COR-L47 (cell line): ENCODE measurements around the gene SIRT6.
"Not testable (repeated sequence)": the region's sequence is repeated elsewhere in the genome, so short reads cannot be mapped to it uniquely, and the experiment has no call there.

ENCODE experiments used
- DNase-seq: peaks from one replicate; lab custom pipeline; 2025; lab: John Stamatoyannopoulos, UW

Gene SIRT6

DNA sequence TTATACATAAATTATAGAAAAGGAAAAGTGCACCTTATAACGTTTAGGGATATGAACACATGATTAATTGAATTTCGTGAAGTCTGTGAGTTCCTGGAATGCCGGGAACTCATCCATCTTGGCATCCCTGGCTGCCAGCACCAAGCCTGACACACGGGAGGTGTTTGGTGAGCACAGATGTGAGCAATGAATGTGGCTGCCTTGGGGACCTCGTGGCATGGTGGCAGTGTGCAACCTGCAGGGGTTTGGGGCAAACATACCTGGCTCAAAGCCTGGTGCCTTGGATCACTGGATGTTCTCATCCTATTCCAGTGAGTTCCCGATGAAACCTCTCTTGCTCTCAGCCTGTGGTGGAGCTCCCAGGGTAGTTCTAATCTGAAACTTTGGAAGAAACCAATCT, 48.0 kb downstream of the SIRT6 start:
- DNase-seq = no peak

DNA sequence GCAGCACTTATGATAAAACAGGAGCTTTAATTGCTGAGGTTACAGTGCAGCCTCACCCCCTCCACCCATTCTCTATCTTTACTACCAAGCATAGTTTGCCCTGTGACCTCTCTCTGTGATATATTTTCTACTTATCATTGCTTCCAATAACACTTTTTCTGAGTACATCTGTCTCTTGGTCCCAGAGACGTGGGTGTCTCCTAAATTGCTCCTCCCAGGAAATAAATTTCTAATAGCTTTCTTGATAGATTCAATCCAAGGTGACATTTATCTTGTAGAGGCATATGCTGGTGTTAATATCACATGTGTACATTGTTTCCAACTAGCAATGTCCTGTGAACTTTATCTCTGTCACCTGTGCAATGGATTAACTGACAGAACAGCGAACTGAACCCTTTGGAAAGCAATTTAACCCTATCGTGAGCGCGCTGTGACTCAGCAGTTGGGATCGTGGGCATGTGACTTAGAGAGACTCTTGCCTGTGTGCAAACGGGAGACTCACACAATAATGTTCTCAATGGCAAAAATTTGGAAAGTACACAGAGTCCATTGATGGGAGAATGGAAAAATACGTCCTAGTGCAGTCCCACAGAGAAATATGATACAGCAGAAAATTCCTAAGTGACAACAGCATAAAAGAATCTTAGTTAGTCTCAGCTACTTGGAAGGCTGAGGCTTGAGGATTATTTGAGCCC, 51.5 kb downstream of the SIRT6 start:
- DNase-seq = no peak

DNA sequence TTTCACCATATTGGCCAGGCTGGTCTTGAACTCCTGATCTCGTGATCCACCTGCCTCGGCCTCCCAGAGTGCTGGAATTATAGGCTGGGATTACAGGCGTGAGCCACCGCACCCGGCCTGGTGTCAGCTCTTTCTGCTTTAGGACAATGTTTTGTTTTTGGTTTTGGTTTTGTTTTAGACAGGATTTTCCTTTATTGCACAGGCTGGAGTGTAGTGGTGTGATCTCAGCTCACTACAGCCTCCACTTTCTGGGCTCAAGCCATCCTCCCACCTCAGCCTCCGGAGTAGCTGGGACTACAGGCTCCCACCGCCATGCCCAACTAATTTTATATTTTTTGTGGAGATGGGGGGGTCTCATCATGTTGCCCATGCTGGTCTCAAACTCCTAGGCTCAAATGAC, 53.3 kb downstream of the SIRT6 start:
- DNase-seq = not testable (repeated sequence)

GRCh38 chr19:4127322-4127721, 55.0 kb downstream of the SIRT6 start:
- not testable (repeated sequence) for DNase-seq

DNA sequence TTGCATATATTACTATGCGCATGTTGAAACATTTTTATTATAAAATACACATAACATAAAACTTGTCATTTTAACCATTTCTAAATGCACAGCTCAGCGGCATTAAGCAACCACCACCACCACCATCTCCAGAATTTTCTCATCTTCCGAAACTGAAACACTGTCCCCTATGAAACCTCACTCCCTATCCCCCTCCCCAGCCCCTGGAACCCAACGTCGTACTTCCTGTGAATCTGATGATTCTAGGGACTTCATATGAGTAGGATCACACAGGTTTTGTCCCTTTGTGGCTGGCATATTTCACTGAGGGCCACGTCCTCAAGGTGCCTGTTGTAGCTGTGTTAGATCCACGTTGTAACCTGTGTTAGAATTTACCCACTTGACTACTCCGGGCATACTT, 57.7 kb downstream of the SIRT6 start:
- DNase-seq = no peak
